ENCODE results near the gene NRXN2.

Gene NRXN2

GRCh38 chr11:64753380-64754123 is 30.6 kb upstream of the NRXN2 start:
- TF ChIP-seq, protein P1, sequence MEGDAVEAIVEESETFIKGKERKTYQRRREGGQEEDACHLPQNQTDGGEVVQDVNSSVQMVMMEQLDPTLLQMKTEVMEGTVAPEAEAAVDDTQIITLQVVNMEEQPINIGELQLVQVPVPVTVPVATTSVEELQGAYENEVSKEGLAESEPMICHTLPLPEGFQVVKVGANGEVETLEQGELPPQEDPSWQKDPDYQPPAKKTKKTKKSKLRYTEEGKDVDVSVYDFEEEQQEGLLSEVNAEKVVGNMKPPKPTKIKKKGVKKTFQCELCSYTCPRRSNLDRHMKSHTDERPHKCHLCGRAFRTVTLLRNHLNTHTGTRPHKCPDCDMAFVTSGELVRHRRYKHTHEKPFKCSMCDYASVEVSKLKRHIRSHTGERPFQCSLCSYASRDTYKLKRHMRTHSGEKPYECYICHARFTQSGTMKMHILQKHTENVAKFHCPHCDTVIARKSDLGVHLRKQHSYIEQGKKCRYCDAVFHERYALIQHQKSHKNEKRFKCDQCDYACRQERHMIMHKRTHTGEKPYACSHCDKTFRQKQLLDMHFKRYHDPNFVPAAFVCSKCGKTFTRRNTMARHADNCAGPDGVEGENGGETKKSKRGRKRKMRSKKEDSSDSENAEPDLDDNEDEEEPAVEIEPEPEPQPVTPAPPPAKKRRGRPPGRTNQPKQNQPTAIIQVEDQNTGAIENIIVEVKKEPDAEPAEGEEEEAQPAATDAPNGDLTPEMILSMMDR (IDR thresholded peaks at IDR 0.05; ENCODE audit: low read length, missing control alignments) = no peak
- no peak for DNase-seq (ENCODE audit: low read depth)
- no peak overlapping the region for H3K4me3 ChIP-seq (replicated peaks; ENCODE audit: low read depth, low read length)

DNA sequence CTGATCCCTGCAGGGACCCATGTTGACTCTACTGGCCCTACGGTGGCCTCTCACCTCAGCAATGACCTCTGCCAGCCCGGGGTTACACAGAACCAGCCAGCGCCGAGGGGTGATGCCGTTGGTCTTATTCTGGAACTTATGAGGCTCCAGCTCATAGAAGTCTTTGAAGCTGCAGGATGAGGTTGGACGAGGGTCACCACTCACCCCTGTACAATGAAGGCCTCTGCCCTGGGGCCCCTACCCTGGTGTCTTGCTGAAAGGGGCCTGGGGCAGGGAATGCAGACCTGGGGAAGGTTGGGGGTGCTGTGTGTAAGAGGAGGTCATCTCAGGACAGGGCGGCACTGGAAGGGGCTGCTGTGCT is 30.0 kb upstream of the NRXN2 start:
- no peak for DNase-seq (ENCODE audit: low read depth)
- TF ChIP-seq, protein P1 (IDR thresholded peaks at IDR 0.05; ENCODE audit: low read length, missing control alignments) = no peak

GRCh38 chr11:64752175-64752970 is 29.4 kb upstream of the NRXN2 start:
- H3K4me3 ChIP-seq (replicated peaks; ENCODE audit: low read depth, low read length) = no peak overlapping the region
- DNase-seq (ENCODE audit: low read depth) = no peak
- TF ChIP-seq, protein P1 (IDR thresholded peaks at IDR 0.05; ENCODE audit: low read length, missing control alignments) = no peak

More for the DNA sequence above, 30.0 kb upstream of the NRXN2 start:
- no peak overlapping the region for H3K4me3 ChIP-seq (replicated peaks; ENCODE audit: low read depth, low read length)

DNA sequence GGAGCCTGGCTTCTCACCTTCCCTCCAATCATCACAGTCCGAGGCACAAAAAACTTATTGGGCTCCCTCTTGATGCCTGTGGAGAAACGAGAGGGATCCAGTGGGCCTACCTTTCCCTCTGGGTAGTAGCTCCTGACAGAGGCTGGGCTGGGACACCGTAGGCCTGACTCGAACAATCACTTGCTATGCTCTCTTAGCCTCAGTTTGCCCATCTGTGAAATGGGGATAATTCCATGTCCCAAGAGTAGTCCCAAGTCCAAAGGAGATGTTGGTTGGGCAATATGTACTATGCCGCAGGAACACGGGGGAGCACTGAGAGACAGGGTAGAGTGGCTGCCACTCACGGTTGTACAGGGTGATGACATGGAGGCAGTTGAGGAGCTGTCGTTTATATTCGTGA is 28.6 kb upstream of the NRXN2 start:
- TF ChIP-seq, protein P1 (IDR thresholded peaks at IDR 0.05; ENCODE audit: low read length, missing control alignments) = no peak
- DNase-seq (ENCODE audit: low read depth) = no peak
- H3K4me3 ChIP-seq (replicated peaks; ENCODE audit: low read depth, low read length) = no peak overlapping the region

GRCh38 chr11:64751136-64751535 is 28.1 kb upstream of the NRXN2 start:
- TF ChIP-seq, protein P1 (IDR thresholded peaks at IDR 0.05; ENCODE audit: low read length, missing control alignments) = no peak
- H3K4me3 ChIP-seq (replicated peaks; ENCODE audit: low read depth, low read length) = no peak overlapping the region
- DNase-seq (ENCODE audit: low read depth) = no peak

- no peak for DNase-seq (ENCODE audit: low read depth)
- TF ChIP-seq, protein P1 (IDR thresholded peaks at IDR 0.05; ENCODE audit: low read length, missing control alignments) = no peak
- no peak overlapping the region for H3K4me3 ChIP-seq (replicated peaks; ENCODE audit: low read depth, low read length)
Observed at GRCh38 chr11:64750361-64751054, 27.5 kb upstream of the NRXN2 start.

Data from fibroblast of pulmonary artery (primary cell).